ENCODE results near the gene OVCA2.
"Not testable (repeated sequence)": the region's sequence is repeated elsewhere in the genome, so short reads cannot be mapped to it uniquely, and the experiment has no call there.

Gene OVCA2

GRCh38 chr17:2041561-2042389 is at the start of gene OVCA2:
Gene OVCA2 (plus strand): TSS chr17:2042022. CDS start chr17:2042048, 26 bp downstream.
- DNase-seq = peak; percentile 97 to 98

GRCh38 chr17:1992541-1992940 is 49.3 kb upstream of the OVCA2 start:
- no peak for DNase-seq

- DNase-seq = no peak
These were observed 47.1 kb upstream of the OVCA2 start for GRCh38 chr17:1994707-1995106.

DNA sequence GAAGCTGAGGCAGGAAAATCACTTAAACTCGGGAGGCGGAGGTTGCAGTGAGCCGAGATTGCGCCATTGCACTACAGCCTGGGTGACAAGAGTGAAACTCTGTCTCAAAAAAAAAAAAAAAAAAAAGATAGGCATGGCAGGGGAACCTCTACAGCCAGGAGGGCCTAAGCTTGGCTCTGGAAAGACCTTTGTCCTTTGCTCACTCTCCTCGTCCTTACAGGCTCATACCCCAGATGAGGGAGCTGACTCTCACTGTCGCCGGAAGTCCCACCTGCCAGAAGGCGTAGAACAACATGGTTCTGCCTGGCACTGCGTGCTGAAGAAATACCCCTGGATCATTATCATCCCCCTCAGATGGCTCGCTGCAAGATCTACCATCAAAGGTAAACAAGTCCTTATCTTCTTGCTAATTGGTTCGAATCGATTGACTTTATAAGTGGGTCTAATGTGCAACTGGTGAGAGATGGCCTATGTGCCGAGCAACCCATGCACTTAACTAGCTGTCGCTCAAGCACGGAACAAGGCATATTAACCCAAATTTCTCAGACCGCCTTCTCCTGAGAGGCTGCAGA is 46.4 kb upstream of the OVCA2 start:
- DNase-seq = no peak

GRCh38 chr17:1995907-1996799 is 45.7 kb upstream of the OVCA2 start:
- DNase-seq = no peak

DNA sequence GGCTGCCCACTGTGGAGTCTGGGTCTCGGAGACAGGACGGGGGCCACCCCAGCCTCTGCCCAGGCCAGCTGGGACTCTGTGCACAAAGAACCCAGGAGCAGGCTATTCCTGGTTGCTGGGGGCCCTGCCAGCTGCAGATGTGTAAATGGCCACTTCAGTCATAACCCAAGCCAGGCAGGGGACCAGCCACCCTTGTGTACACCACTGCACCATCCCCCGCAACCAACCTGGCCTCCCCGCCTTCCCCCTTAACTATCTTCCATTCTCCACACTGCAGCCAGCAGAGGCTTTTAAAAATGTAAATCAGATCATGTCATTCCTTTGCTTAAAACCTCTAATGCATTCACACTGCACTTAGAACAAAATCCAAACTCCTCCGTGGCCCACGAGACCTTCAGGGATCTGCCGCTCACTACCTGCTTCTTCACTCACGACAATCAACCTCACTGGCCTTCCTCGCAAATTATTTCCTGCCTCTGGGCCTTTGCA is 45.0 kb upstream of the OVCA2 start:
- no peak for DNase-seq

GRCh38 chr17:1997289-1997926 is 44.4 kb upstream of the OVCA2 start:
- no peak for DNase-seq

GRCh38 chr17:1997927-1998742 is 43.7 kb upstream of the OVCA2 start:
- no peak for DNase-seq

GRCh38 chr17:1999557-2000251 is 42.1 kb upstream of the OVCA2 start:
- DNase-seq = no peak

DNA sequence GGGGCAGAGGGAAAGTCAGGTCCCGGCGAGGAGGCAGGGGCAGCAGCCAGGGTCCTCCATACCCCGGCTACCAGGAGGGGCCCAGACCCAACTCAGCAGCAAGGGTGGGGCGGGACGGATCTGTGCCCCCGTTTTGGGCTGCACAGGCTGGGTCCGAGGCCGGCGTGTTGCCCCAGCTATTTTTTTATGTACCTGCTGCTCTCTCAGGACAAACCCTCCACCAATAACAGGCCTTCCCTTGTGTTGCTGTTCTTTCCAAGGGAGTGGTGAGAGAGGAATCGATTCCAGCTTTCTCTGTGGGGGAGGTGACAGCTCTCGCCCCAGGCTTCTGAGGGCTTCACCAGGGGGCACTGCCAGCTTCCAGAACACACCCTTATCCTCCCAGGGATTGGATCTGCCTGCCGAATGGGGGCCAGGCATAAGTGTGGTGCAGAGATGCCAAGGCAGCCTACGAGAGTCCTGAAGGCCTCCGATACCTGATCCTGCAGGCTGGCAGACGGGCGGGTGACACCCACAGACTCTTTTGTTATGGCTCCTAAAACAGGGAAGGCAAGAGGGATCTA is 39.0 kb upstream of the OVCA2 start:
- DNase-seq = no peak

GRCh38 chr17:2003525-2003924 is 38.3 kb upstream of the OVCA2 start:
- no peak for DNase-seq

GRCh38 chr17:2004435-2004952 is 37.3 kb upstream of the OVCA2 start:
- no peak for DNase-seq

DNA sequence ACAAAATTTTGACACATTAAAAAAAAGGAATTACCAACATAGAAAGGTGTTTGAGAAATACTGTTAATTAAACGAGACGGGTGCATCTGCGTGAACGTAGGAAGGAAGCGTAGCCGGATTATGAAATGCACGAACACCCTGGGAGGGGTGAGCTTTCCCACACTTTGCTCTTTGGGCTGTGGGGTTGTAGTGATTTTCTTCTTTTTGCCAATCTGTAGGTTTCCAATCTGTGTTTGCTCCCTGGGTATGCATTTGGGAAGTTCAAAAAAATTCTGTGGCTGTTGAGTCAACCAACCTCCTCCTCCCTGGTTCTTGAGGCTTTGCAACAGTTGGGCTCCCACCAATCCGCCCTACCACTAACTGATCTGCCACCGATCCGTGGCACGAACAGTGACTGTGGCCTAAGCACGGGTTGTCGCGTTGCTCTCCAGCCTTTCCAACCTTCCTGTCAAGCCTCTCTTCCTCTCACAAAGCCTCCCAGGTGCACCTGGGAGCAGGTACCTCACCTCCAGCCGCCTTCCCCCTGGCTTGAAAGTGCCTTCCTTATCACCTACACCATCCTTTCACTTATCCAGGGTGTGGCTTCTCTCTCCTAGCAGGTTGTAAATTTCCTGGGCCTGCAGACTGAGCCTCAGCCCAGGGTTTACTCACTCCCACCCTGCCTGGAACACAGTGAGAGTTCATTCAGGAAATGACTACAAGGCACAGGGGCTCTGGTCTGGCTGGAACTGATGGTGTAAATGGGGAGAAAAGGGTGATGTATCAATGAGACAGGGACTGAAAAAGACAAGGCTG is 33.3 kb upstream of the OVCA2 start:
- DNase-seq = no peak

DNA sequence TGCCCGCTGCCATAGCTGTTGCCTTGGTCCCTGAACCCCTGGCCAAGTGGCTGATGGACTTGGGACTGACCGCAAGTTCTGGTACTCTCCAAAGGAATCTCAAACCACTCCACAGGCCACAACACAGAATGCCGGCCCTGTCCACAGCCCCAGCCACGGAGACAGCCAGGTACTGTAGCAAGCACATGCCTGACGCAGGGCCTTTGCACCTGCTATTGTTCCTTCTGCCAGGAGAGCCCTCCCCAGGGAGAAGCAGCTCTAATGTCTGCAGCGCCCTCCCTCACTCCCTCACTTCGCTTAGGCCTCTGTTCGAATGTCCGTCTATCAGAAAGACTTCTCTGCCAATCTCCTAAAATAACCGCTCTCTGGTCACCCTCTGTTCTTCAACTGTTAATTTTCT is 32.1 kb upstream of the OVCA2 start:
- no peak for DNase-seq

DNA sequence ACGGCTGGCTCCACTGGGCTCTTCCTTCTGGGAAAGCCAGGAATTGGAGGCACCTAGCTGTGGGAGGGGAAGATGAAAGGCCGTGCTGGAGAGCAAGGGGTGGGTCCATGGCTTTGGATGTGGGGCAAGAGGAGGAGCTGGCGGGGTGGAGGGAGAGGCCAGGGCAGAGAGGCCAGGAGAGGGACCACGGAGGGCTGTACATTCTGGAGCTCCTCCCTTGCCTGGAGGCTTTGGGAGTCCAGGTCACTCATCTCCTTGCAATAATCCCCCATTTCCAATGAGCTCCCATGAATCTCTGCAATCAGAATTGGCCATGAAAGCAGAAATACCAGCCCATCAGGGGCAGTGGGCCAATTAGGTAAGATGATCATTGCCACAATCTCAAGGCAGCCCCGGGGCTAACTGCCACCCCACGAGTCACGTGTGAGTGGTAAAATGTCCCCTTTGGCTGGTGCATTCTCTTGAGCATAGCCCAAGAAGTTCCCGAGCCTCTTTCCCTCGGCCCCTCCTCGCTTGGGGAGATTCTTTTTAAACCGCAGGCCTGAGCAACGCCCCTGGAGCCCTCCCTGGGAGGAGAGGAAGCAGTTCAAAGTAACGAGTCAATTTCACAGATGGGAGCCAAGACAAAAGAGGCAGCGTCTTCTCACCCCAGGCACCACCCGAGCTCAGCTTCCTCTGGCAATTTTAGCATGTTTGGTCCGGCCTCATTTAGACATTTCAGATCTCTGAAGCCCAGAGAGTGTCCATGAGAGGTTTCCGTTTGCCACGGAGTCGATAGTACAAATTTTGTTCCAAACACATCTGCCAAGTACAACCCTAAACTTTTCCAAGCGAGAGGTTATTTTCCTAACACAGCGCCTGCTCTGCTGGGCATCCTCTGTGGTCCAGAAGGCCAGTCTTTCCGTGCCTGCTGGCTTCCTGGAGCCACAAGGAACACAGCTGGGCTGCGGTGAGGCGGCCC is 30.1 kb upstream of the OVCA2 start:
- no peak for DNase-seq

DNA sequence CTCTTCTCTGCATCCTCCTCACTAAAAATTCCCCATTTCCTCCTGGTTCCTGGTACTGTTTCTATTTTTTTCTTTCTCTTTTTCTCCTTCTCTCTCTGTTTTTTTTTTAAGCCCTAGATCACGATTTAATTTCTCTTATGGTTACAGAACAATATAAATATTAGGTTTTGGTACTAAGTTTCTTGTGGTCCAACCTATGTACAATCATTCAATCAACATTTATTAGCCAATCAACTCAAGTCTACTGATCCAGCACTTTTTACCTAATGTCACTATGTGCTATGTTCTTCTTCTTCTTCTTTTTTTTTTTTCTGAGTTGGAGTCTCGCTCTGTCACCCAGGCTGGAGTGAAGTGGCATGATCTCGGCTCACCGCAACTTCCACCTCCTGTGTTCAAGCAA is 29.3 kb upstream of the OVCA2 start:
- no peak for DNase-seq

- DNase-seq = not testable (repeated sequence)
These were observed 28.4 kb upstream of the OVCA2 start for GRCh38 chr17:2013220-2013993.

GRCh38 chr17:2013994-2014317 is 27.9 kb upstream of the OVCA2 start:
- DNase-seq = no peak
